ENCODE measurements around the gene C19orf38. TPM values are rescaled to one million over a fixed set of nuclear protein-coding genes. Genes with fewer than 3 reads are reported as not detected.

C19orf38 gene
- total and polyA plus RNA-seq, 3 donors from 2014 or later = 17.4 to 21.0 (median 19.3) TPM

DNA sequence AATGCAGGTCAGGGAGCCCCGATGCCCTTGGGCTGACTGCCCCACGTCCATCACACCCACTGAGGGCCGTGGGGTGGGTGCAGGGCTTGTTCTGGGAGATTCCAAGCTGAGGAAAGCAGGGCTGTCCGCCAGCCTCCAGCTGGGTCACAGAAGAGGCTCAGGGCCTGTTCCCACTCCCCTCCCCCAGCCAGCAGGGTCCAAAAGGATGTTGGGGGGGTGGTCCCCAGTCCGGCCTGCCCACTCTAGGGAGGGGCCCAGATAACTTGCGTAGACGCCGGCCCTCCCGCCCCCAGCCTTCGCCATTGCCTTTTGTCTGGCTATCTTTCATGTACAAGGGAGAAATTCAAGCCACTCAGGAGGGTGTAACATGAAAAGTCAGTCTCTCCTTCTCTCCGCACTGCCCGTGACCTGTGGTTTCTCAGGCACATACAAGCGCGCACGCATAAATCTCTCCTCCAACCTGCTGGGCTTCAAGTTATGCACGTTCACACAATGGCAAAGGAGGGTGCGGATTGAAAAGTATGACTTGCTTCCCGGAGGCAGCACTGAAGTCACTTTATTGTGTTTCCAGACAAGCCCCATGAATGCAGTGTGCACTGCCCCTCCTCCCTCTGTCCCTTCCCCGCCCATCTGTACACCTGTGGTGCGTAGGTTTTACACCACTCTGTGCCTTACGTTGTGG is 43.3 kb downstream of the C19orf38 start:
- Histone ChIP-seq H3K27me3 (no peaks in the 10 kb centered on the region), H3K4me1 (peaks cover 26% of the 10 kb centered on the region), H3K4me3 (no peak overlapping the region), H3K27ac (no peak overlapping the region), H3K9me3 (no peaks in the 10 kb centered on the region), H3K36me3 (ENCODE audit: low read depth, missing control alignments) (no peaks in the 10 kb centered on the region)
- intact Hi-C loops (cut with DNase I; ENCODE audit: low total_unique reads) = no loop called here
- TF ChIP-seq, protein P1, sequence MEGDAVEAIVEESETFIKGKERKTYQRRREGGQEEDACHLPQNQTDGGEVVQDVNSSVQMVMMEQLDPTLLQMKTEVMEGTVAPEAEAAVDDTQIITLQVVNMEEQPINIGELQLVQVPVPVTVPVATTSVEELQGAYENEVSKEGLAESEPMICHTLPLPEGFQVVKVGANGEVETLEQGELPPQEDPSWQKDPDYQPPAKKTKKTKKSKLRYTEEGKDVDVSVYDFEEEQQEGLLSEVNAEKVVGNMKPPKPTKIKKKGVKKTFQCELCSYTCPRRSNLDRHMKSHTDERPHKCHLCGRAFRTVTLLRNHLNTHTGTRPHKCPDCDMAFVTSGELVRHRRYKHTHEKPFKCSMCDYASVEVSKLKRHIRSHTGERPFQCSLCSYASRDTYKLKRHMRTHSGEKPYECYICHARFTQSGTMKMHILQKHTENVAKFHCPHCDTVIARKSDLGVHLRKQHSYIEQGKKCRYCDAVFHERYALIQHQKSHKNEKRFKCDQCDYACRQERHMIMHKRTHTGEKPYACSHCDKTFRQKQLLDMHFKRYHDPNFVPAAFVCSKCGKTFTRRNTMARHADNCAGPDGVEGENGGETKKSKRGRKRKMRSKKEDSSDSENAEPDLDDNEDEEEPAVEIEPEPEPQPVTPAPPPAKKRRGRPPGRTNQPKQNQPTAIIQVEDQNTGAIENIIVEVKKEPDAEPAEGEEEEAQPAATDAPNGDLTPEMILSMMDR (IDR thresholded peaks at IDR 0.05) = no peak
- no peak for TF ChIP-seq POLR2A (IDR thresholded peaks at IDR 0.05)
- 64 to 76% methylated on average over 13 to 21 of the region's 21 CpGs for WGBS, 2 donors
- DNase-seq = no peak

DNA sequence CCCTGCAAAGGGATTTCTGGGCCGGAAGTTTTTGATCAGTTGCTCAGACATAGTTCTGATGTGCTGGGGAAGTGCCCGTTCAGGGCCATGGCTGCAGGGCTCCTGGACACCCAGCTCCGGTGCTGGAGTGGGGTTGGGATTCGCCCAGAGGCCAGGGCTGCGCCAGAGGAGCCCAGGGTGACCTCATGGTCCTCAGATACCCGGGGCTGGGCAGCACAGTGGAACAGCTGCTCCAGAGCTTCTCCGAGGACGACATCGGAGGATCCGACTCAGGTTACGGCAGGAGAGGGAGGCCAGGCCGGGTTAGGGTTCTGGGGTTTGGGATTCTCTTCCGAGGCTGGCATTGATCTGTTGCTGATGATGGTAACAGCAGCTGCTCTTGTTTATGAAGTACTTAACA is 44.0 kb downstream of the C19orf38 start:
- no peaks in the 10 kb centered on the region for H3K9me3 ChIP-seq
- H3K4me3 ChIP-seq = no peak overlapping the region
- no peaks in the 10 kb centered on the region for H3K27me3 ChIP-seq
- no peak for DNase-seq
- no peaks in the 10 kb centered on the region for H3K36me3 ChIP-seq (ENCODE audit: low read depth, missing control alignments)
- no peak overlapping the region for H3K27ac ChIP-seq
- 84 to 88% methylated on average over 12 to 13 of the region's 13 CpGs for WGBS, 2 donors
- peaks cover 29% of the 10 kb centered on the region for H3K4me1 ChIP-seq
- TF ChIP-seq, protein P1 (IDR thresholded peaks at IDR 0.05) = no peak
- no peak for TF ChIP-seq POLR2A (IDR thresholded peaks at IDR 0.05)
- intact Hi-C loops (cut with DNase I; ENCODE audit: low total_unique reads) = no loop called here

DNA sequence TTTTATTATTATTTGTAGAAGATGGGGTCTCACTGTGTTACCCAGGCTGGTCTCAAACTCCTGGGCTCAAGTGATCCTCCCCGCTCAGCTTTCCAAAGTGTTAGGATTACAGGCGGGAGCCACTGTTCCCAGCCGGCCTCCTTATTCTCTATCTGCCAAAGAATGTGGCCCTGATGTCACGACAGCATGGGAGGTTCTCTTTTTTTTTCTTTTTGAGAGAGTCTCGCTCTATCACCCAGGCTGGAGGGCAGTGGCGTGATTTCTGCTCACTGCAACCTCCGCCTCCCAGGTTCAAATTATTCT is 46.6 kb downstream of the C19orf38 start:
- Histone ChIP-seq H3K36me3 (ENCODE audit: low read depth, missing control alignments) (no peaks in the 10 kb centered on the region), H3K4me1 (peaks cover 39% of the 10 kb centered on the region), H3K9me3 (no peaks in the 10 kb centered on the region), H3K27me3 (no peaks in the 10 kb centered on the region), H3K4me3 (no peak overlapping the region), H3K27ac (no peak overlapping the region)
- TF ChIP-seq, protein P1 (IDR thresholded peaks at IDR 0.05) = no peak
- TF ChIP-seq POLR2A (IDR thresholded peaks at IDR 0.05) = no peak
- 68 to 77% methylated on average over 7 of the region's 7 CpGs for WGBS, 2 donors
- DNase-seq = no peak
- intact Hi-C loops (cut with DNase I; ENCODE audit: low total_unique reads) = no loop called here

DNA sequence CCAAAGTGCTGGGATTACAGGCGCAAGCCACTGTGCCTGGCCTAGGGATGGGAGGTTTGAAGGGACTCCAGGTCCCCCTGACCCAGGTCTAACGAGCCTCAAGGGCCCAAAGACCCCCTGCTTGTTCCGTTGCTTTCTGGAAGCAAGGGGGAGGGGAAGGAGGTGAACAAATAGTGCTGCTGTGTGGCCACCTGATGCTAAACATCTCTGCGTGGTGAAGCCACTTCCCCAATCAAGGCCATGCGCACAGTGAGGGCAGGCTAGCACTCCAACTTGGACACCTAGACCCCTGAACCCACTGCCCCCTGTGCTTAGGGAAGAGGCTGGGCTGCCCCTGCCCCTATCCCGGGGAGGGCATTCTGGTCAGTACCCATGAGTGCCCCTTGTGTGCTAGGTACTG is 47.1 kb downstream of the C19orf38 start:
- DNase-seq = no peak
- Histone ChIP-seq H3K9me3 (no peaks in the 10 kb centered on the region), H3K4me1 (peaks cover 39% of the 10 kb centered on the region), H3K4me3 (no peak overlapping the region), H3K27me3 (no peaks in the 10 kb centered on the region), H3K27ac (no peak overlapping the region), H3K36me3 (ENCODE audit: low read depth, missing control alignments) (no peaks in the 10 kb centered on the region)
- intact Hi-C loops (cut with DNase I; ENCODE audit: low total_unique reads) = no loop called here
- TF ChIP-seq POLR2A (IDR thresholded peaks at IDR 0.05) = no peak
- TF ChIP-seq, protein P1 (IDR thresholded peaks at IDR 0.05) = no peak
- WGBS, 2 donors = 85 to 98% methylated on average over 5 to 6 of the region's 6 CpGs

DNA sequence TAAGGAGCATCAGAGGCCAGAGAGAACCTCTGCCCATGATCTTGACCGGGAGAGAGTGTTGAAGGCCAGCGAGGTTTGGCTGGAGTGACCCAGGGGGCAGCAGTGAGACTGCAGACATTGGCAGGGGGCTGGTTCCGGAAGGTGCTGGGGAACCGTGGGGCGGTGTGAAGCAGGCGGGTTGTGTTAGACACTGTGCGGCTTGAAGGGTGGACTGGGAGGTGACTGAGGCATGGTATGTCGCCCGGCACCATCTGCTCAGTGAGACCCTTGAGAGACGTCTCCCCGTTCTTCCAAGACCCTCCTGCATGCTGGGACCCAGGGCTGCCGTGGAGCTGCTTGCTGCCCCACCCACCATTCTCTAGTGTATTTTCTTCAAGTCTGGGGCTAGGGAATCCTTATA is 47.7 kb downstream of the C19orf38 start:
- peaks cover 39% of the 10 kb centered on the region for H3K4me1 ChIP-seq
- H3K36me3 ChIP-seq (ENCODE audit: low read depth, missing control alignments) = no peaks in the 10 kb centered on the region
- TF ChIP-seq, protein P1 (IDR thresholded peaks at IDR 0.05) = no peak
- no peak for TF ChIP-seq POLR2A (IDR thresholded peaks at IDR 0.05)
- H3K9me3 ChIP-seq = no peaks in the 10 kb centered on the region
- 86 to 91% methylated on average over 12 of the region's 12 CpGs for WGBS, 2 donors
- no peaks in the 10 kb centered on the region for H3K27me3 ChIP-seq
- no peak overlapping the region for H3K4me3 ChIP-seq
- intact Hi-C loops (cut with DNase I; ENCODE audit: low total_unique reads) = no loop called here
- no peak for DNase-seq
- H3K27ac ChIP-seq = no peak overlapping the region

Data from testis (tissue), 3 donors.